Measurements from ENCODE around the gene RREB1.

Gene RREB1

DNA sequence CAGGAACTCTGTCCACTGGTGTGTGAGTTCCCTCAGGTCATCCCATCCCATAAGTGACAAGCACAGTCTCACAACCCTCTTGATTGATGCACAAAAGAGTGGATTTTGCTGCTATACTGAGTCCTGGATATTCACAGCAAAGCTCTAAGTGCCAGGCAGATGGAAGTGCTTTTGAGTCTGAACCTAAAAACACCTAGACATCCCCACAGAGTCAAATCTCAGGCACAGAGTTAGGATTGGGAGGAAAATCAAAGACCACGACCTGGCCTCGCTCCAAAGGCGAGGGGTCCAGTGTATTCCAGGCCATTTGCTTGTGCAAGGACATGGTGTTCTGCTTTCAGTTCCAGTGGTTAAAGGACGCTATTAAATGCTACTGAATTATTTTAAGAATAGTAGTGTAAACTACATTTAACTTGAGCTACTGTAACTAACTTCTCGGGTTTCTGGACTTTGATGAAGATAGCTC, 56.8 kb downstream of the RREB1 start:
- no peak for DNase-seq (ENCODE audit: low read depth)

DNA sequence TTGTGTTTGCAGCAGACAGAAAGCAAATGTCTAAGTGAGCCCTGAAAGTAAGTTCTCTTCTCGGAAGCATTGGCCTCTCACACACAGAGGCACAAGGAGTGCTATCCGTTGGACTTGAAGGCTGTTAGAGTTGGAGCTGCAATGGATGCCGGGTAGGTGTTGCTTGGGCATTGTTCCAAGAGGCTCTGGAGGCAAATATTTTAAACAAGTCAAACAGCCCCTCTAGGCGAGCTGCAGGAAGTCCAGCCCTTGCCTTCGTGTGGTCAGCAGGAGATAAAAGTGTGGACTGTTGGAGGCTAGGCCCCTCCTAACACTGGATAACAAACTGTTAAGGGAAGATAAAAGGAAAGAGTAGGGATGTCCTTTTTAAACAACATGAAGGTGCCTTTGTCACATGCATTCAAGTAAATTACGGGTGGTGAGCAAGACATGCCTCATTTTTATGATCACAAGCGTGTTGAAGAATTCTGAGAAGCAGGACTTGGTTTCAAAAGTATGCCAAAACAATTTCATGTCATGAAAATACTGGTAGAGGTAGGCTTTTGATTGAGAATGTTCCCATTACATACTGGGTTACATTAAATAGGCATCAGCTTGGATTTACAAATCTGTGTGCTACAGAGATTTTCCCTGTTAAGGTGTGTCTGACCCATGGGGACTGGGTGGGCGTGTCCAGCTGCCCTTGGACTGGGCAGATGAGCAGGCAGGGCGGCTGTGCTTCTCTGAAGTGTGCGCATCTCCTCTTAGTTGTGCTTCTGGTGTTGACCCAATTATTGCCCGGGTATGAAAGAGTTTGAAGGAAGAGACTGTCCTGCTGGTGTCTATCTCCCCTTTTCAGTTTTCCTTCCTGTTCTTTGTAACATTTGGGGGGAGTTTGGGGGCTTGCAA, 57.5 kb downstream of the RREB1 start:
- no peak for DNase-seq (ENCODE audit: low read depth)

DNA sequence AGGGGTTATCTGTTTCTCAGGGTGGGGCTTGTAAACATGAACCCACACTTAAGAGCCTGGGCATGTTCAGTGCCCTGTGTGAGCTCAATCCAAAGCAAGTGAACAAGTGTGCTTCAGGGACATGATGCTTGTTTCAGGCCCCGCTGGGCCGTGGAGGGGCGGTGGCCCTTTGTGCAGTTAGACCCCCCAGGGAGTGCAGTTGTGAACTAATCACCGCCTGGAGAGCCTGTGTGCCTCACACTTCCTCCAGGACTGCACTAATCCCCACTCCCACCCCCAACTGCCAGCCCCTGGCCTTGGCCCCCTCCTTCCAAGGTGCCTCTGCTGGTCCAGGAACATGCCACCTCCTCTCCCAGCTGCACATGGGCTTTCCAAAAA, 58.1 kb downstream of the RREB1 start:
- no peak for DNase-seq (ENCODE audit: low read depth)

DNA sequence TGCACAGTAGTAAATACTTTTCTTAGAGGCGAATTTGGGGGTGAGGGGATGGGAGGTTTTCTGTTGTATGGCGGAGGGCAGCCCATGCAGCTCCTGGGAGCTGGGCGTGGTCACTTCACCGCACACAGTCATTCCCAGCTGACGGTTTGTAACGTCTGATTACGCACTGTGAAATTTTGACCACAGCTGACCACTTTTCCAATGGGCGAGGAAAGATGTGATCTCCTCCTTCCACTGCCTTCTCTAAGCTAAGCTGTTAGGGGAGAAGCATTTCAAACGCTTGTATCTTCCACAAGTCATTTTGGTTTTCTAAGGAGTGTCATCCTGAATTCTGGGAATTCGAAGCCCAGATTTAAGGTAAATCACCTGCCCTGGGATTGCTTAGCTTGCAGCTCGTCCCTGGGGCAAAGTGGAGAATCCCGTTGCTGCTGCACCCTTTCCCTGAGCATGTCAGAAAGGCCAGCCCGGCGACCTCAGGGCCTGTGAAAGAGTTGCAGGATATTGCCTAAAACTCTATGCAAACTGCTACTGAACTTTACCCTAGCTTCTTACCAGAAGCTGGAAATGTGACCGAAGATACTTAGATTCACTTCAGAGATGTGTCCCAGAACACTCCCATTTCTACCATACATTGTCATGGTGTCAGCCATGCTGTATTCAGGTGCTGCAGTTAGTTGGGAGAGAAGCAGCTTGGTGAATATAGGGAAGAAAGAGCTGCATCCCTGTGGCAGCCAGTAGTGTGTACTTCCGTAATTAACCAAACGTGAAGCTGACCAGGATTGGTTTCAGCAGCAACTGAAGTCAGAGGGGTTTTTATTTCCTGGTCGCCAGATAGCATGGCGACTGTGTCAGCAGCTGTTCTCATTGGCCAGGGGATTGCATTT, 58.9 kb downstream of the RREB1 start:
- no peak for DNase-seq (ENCODE audit: low read depth)

DNA sequence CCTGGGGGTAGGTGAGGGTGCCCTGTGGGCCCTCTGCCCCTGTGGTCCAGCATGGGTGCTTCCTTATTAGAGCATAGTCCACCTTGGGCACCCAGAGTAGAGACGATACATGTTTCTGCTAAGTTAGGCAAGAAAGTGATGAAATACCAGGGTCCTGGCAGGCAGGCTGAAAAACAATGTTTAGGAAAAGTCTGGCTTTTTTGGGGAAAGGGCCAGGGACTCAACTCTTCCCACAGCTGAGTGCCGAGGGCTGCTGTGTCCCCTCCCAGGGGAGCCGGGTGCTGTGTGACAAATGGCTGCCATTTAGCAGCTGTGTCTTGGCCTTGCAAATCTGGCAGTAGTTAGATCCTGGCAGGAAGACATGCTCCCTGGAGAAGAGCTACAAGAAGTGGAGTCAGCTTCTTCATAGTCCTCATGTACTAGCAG, 61.5 kb downstream of the RREB1 start:
- no peak for DNase-seq (ENCODE audit: low read depth)

DNA sequence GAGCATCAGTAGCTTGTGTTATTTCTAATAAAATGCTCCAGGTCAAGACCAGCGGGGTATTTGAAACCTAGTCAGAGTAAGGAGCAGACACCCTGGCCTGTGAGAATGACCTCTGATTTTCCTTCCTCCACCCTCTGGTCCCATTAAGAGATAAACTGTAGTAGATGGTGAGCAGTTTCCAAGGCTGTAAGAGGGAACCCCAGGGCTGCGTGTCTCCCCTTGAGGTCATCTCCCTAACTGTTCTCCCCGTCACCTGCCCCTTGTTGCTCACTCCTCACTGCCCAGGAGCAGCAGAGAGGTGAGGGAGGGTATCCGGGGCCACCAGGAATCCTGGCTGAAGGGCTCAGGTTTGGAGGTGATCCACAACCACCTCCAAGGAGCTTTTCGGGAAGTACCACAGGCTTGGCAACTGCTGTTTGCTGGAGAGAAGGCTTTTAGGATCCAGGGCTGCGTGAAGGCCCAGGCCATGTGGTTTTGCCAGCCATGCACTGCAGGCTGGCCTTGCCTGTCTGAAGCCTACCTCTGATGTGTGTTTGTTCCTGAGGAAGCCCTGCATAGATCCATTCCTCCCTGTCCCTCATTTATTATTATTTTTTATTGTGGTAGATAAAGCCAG, 62.5 kb downstream of the RREB1 start:
- no peak for DNase-seq (ENCODE audit: low read depth)

DNA sequence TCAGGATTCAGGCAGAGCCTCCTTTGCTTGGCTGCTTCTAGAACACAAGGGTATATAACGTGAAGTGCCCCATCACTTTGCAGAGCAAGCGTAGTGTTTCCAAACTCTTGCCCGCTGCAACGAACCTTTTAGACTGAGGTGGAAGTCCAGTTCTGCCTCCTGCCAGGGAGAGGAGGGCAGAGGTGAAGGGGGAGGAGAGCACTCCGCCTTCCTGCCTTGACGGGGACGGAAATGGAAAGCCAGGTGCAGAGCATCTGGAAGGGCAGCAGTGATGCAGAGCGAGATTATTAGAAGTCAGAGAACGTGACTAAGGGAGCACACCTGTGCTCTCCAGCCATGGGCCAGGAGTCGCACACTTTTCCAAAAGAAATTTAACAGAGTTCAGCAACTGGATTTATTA, 63.4 kb downstream of the RREB1 start:
- DNase-seq (ENCODE audit: low read depth), result no peak

DNA sequence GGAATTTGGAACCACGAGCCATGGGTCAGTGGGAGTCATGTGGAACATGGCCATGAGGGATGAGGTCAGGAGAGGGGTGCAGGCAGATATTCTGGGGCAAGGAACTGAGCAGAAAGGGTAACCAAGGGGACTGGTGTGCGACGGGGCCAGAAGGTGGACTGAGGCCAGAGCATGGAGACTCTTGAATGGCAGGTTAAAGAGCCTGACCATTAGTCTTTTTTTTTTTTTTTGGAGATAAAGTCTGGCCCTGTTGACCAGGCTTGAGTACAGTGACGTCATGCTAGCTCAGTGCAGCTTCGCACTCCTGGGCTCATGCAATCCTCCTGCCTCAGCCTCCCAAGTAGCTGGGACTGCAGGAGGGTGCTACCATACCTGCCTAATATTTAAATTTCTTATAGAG, 64.0 kb downstream of the RREB1 start:
- DNase-seq (ENCODE audit: low read depth), result no peak

DNA sequence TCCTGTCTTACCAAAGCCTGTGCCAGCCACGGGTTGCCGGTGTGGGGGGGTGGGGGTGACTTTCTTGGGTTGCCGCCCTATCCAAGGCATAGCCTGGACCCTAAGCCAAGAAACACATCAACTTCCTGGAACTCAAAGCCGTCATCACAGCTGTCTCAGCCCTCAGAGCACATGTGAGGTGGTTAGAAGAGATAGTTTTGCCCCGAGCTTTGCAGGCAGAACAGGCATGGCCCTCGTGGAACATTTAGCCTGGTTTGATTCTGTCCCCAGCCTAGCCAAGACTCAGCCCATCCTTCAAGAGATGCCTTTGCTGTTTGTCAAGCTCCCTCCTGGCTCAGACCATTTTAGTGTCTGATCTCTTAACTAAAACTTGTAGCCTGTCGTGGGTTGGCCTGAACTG, 64.9 kb downstream of the RREB1 start:
- no peak for DNase-seq (ENCODE audit: low read depth)

DNA sequence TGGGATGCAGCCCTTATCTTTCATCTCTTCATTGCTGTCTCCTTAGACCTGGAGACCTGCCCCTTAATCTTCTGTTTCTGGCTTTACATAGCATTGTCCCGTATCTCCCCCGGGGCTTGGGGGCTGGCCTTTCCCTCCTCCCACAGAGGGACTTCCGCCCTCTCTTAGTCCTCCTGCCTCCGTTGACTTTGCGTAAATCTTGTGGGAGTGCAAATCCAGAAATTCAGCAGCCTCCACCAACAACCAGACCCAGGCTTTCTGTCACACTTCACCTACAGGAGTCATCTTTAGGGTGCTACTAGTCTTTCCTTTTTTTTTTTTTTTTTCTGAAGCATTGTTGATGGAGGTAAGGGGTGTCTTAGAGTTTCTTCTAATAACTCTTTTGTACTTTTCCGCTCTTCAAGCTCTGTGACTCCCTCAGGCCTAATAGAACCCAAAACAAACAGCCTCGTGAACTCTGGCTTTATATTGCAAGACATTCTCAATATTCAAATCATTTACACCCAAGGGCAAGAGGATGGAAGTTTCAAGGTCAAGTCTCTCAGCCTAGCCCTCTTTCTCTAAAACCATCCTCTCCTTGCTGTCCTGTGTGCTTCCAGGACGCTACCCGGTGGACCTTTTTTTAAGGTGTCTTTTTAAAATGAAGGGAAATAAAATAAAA, 66.2 kb downstream of the RREB1 start:
- DNase-seq (ENCODE audit: low read depth), result no peak

DNA sequence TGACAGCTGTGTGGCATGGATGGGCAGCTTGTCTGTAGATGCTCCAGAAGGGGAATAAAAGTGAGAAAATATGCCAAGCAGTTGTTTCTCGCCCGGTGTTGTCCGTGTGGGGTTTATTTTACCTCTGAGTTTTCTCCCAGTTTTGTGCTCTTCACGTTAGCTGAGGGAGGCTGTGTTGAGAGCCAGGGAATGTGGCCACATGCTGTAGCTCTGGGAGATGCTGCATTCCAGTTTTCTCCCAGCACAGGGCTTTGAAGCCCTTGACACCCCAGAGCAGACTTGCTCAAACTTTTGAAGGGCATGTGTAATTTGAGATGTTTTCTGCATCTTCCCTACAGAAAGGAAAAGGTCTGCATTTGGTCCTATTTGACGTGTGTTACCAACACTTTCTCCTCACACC, 67.7 kb downstream of the RREB1 start:
- DNase-seq (ENCODE audit: low read depth), result no peak

DNA sequence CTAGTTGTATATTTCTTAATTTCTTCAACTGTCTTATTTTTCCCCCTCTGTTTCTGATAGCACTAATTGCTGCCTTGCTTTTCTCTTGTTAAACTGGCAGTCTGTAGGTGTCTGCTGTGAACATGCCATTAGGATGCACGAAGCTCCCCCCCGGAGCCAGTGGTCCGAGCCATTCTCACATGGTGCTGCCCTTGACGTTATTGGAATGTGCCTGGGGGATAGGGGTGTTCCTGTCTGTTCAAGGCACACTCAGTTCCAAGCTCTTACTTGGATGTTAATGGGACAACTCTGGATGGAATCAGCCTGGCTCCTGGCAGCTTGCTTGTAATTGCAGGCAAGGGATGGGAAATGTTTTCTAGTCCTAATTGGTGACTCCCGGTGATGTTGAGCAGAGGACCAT, 68.4 kb downstream of the RREB1 start:
- no peak for DNase-seq (ENCODE audit: low read depth)

DNA sequence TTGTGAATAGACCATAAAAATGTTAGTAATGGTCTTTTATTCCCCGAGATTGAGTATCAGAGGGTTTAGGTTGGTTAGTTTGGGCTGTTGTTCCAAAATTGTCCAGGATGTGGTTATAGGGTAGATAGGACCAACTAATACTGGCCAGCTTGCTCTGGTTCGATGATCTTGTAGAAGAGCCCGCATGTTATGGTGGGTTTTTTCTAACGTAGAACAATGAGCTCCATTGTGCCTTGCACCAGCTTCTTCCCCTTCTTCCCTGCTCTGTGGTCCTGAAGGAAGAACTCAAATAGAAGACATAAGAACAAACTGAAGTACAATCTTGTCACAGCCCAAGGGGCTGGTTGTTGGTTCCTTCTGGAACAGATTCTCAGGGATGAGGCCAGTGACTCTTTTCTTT, 70.5 kb downstream of the RREB1 start:
- no peak for DNase-seq (ENCODE audit: low read depth)

DNA sequence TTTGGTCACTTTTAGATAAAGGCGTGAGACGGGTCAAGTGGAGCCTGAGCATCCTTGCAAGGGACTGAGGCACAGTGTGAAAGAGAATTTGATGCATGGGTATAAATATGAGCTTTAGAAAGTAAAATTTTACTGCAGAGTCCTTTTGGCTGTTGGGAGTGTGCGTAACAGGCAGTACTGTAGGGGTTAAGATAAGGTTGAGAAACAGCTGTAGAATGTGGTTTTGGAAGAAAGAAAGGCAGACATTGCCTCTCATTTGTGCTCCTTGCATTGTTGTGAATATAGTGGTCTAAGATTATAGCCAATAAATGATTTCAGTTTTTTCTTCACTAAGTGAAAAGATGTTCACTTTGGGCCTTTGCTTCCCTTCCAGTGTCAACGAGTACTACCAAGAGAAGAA, 73.0 kb downstream of the RREB1 start:
- no peak for DNase-seq (ENCODE audit: low read depth)

DNA sequence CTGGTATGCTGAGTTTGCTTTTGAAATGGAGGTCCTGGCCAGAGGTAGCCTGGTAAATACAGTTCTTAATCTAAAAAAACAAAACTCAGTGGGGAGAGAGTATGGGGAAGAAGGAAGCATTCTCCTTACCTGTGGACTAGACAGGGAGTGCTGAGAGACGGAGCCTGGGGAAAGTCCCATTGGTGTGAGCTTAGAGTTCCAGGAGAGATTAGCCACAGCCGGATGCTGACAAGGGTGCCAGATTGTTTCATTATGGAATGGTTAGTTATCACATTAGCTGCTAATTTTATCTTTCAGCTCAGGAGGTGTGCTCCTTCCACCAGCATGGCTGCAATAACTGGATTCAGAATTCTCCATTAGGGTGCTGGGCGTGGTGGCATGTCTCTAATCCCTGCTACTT, 75.9 kb downstream of the RREB1 start:
- DNase-seq (ENCODE audit: low read depth), result no peak

DNA sequence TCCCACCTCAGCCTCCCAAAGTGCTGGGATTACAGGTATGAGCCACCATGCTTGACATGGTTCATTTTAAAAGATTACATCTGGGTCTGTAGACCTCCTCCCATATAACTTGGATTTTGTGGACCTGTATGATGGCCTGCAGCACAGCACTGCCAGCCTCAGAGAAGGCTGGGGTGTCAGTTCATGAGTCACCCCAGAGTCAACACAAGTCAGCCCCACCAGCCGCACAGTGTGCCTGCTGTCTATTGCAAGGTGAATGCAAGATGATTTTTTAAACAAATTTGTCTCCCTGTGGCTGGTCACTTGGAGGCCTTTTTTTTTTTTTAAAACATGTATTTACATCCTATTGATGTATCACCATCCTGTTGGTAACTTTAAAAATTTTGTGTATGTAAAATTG, 76.7 kb downstream of the RREB1 start:
- DNase-seq (ENCODE audit: low read depth), result no peak

DNA sequence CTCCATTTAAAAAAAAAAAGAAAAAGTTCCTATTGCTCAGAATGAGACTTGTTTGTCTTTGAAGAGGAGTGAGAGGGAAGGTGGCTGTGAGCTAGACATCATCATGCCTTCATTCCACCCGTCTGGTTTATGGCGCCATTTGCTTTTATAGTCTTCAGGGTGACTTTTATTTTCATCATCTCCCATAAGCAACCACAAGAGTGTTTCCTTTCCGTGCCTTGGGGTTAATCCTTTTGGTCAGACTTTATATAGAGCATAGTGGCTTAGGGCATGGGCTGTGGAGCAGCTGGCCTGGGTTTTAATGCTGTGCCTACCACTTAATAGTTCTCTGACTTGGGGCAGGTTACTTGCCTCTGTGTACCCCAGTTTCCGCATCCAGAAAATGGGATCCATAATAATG, 77.8 kb downstream of the RREB1 start:
- DNase-seq (ENCODE audit: low read depth), result no peak

DNA sequence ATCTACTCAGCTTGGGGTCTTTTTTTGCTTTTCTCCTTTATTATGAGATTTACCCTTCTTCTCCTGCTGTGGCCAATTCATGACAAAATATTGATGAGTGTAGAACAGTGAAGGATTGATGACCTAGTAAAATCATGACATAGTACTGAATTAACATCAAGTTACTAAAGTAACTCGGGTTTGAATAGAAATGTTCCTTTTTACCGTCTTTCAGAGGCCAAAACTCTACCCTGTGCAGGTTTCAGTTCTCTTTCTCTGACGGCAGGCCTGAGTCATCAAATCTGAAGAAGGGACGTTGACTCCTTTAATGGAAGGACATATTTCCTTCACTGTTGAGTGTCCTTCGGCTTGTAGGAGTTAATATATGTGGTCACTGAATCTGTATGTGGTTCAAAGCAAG, 80.7 kb downstream of the RREB1 start:
- no peak for DNase-seq (ENCODE audit: low read depth)

DNA sequence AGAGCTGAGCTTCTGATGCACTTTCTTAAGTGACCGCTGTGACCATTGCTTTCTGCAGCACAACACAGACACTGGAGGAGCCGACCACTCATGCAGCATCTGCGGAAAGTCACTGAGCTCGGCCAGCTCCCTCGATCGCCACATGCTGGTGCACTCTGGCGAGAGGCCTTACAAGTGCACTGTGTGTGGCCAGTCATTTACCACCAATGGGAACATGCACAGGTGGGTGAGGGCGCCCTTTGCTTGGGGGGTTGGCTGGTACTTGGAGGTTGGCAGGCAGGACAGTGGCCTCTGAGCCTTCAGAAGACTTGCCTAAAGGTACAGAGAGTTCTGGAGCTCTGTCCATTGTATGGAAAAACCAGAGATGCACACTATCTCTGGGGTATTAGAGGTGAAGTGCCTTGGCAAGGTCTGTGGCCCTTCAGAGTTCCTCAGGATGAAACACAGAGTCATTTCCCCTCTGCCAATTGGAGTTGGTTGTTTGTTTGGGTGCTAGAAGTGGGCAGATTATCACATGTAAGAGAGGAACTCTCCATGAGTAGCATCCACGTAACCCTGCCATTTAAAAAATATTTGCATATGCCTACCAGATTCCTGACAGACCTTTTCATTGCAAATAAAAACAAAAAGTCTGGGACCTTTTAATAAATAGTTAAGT, 81.5 kb downstream of the RREB1 start:
- DNase-seq (ENCODE audit: low read depth), result no peak

DNA sequence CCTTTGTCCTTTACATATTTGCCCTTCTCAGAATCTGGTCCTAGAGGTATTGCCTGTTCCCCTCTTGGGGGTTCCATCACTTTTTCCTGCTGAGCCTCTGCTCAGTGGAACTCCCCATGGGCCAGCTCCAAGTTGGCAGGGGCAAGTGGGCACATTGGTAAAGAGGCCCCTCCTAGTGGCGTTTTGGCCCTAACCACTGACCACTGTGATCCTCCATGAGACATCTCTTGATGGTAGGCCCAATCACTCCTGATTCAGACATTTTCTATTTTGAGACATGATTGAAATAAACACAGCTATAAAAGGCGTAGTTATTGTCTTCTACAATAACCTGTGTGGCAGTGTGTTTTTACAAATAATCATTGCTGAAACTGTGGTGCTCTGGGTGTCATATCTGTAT, 83.0 kb downstream of the RREB1 start:
- no peak for DNase-seq (ENCODE audit: low read depth)

DNA sequence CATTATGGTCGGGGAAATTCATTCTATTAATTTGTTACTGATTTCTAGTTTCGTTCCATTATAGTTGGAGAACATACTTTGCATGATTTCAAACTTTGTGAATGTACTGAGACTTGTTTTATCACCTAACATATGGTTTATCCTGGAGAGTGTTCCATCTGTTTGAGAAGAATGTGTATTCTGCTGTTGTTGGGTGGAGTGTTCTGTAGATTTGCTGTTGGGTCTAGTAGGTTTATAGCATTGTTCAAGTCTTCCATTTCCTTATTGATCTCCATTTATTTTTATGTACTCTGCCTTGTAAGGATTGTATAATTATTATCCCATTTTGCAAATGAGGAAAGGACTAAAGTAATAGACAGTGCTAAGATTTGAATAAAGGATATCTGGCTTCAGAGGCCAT, 85.4 kb downstream of the RREB1 start:
- DNase-seq (ENCODE audit: low read depth), result no peak

DNA sequence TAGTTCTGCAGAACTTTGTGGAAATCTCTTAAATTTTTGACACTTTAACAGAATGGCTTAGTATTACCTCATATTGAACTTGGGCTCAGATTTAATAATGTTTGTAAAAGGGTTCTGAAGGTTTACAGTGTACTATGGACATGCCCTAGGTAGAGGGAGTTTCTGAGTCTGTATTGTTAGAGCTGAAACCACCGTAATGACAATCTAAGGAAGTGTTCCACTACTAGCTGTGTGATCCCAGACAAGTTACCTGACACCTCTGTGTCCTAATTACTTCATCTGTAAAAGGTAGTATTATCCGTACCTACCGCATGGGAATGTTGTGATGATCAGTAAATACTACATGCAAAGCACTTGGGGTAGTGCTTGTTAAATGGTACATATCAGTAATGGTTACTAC, 86.9 kb downstream of the RREB1 start:
- DNase-seq (ENCODE audit: low read depth), result no peak
